Sigmoid colon (tissue), 7 donors: Measurements from ENCODE around the gene FBXO21. TPM values are rescaled to one million over a fixed set of nuclear protein-coding genes. Genes with fewer than 3 reads are reported as not detected.

Experiments used
- DNase-seq: peaks from one replicate; pipeline ENCODE4 v3.0.0-alpha.2; 2019
- H3K27ac ChIP-seq, 4 donors: fragments of 200-600 bp; sonication (generic); one replicate each; pipeline ENCODE4 v1.5.1; 2016 to 2019; ENCODE audit warnings: mild to moderate bottlenecking in 1 of 4
- H3K27me3 ChIP-seq, 3 donors: fragments of 200-600 bp; sonication (generic); one replicate each; pipeline ENCODE4 v1.5.1; 2019; ENCODE audit warnings: mild to moderate bottlenecking in 1 of 3
- H3K36me3 ChIP-seq, 4 donors: fragments of 200-600 bp; sonication (generic); one replicate each; pipeline ENCODE4 v1.5.1; 2016 to 2019
- H3K4me1 ChIP-seq, 4 donors: fragments of 200-600 bp; sonication (generic); one replicate each; pipeline ENCODE4 v1.5.1; 2017 to 2019
- H3K4me3 ChIP-seq, 4 donors: fragments of 200-600 bp; sonication (generic); one replicate each; pipeline ENCODE4 v1.5.1; 2017 to 2019; ENCODE audit warnings: mild to moderate bottlenecking in 2 of 4, moderate library complexity in 1 of 4
- H3K9me3 ChIP-seq, 4 donors: fragments of 200-600 bp in 3 of 4; sonication (generic) in 3 of 4; one replicate each; pipeline versions ENCODE4 v1.5.1 to v1.6.1; 2013 to 2019
- EP300 ChIP-seq, 4 donors: sonication (generic); formaldehyde crosslinking; IDR thresholded peaks; one replicate each; pipeline ENCODE4 v1.6.1; 2017; ENCODE audit warnings: antibody characterized with exemption in 4 of 4
- POLR2A ChIP-seq, 2 donors: fragments of 450-650 bp; IDR thresholded peaks; one replicate each; pipeline ENCODE4 v1.6.1; 2016; ENCODE audit warnings: antibody characterized with exemption in 2 of 2, mild to moderate bottlenecking in 2 of 2, moderate library complexity in 2 of 2
- POLR2AphosphoS5 ChIP-seq, 4 donors: sonication (generic); formaldehyde crosslinking; IDR thresholded peaks; one replicate each; pipeline ENCODE4 v1.6.1; 2017; ENCODE audit warnings: antibody characterized with exemption in 4 of 4
- WGBS, 2 donors: extraction: QIAGEN DNeasy Blood & Tissue Kit; methylation state at CpG; one replicate each; pipeline ENCODE4 v1.1.7; 2013; 5-methylcytosine and 5-hydroxymethylcytosine counted together
- intact Hi-C: fragments of 100-400 bp; cut with DNase I; formaldehyde crosslinking; loops from one replicate; pipeline ENCODE4 v1.15.1; 2023
- polyA plus RNA-seq, 3 donors: library from polyadenylated mRNA; stranded (reverse); fragments of 200-250 nt; gene quantifications; one replicate each; pipeline ENCODE4 v1.2.3, GENCODE V29; 2013
- total RNA-seq, 4 donors: library from RNA; depleted of rRNA; stranded (reverse); fragments of >200 nt; gene quantifications; one replicate each; pipeline ENCODE4 v1.1.0, GENCODE V29; 2016
- TF ChIP-seq, protein P1 (sequence below), 4 experiments: fragments of 450-650 bp in 3 of 4; fragments of 200-600 bp in 1 of 4; IDR thresholded peaks; one replicate each; pipeline ENCODE4 v1.5.1; 2016 to 2019; ENCODE audit warnings: antibody characterized with exemption in 4 of 4, mild to moderate bottlenecking in 3 of 4, moderate library complexity in 2 of 4
- donor health status: healthy with polysubstance abuse.
- donor health status: Bipolar disorder and iron deficiency.
- donor health status: healthy.

Gene FBXO21
- total and polyA plus RNA-seq, 7 donors = 6.6 to 134 (median 40.7) TPM

DNA sequence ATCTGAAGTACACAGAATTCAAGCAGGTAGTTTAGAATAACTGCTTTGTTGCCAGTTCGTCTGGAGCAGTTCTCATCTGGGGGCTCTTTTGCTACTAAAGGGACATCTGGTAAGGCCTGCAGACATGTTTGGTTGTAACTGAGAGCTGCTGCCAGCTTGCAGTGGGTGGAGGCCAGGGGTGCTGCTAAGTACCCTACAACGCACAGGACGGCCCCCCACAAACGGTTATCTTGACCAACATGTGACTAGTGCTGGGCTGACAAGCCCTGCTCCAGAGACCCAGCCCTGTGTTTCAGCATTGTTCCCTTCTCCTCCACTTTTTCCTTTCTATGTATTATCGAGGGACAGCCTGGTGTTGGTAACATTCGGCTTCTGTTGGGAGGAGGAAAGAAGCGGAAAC is 40.8 kb downstream of the FBXO21 start:
- Histone ChIP-seq H3K4me3 (no peak overlapping the region), H3K36me3 (peaks cover 1 to 63% (median 15%) of the 10 kb centered on the region in 4 donors), H3K4me1 (no peaks in the 10 kb centered on the region), H3K27me3 (no peaks in the 10 kb centered on the region), H3K27ac (no peak overlapping the region), H3K9me3 (no peaks in the 10 kb centered on the region)
- no peak for TF ChIP-seq EP300 (IDR thresholded peaks at IDR 0.05)
- TF ChIP-seq POLR2AphosphoS5 (IDR thresholded peaks at IDR 0.05) = no peak
- TF ChIP-seq, protein P1, sequence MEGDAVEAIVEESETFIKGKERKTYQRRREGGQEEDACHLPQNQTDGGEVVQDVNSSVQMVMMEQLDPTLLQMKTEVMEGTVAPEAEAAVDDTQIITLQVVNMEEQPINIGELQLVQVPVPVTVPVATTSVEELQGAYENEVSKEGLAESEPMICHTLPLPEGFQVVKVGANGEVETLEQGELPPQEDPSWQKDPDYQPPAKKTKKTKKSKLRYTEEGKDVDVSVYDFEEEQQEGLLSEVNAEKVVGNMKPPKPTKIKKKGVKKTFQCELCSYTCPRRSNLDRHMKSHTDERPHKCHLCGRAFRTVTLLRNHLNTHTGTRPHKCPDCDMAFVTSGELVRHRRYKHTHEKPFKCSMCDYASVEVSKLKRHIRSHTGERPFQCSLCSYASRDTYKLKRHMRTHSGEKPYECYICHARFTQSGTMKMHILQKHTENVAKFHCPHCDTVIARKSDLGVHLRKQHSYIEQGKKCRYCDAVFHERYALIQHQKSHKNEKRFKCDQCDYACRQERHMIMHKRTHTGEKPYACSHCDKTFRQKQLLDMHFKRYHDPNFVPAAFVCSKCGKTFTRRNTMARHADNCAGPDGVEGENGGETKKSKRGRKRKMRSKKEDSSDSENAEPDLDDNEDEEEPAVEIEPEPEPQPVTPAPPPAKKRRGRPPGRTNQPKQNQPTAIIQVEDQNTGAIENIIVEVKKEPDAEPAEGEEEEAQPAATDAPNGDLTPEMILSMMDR (IDR thresholded peaks at IDR 0.05) = no peak
- no peak for TF ChIP-seq POLR2A (IDR thresholded peaks at IDR 0.05)
- intact Hi-C loops = no loop called here
- DNase-seq = no peak
- 89 to 94% methylated on average over 7 of the region's 7 CpGs for WGBS, 2 donors

DNA sequence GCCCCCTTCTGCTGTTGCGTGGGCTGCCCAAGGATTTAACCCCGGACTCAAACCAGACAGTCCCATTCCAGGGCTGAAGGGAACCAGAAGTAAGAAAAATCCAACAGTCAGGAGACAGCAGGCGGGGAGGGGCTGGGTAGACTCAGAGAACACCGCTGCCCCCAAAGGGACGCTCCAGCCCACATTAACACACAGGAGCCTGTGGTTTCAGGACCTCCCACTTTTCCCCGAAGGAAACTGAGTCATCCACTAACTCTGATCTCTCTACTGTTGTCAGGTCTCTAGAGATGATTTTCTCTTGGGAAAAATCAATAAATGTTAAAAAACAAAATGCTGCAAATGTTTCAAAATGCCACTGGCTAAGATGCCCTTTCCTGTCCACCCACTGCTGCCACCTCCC is 41.6 kb downstream of the FBXO21 start:
- Histone ChIP-seq H3K4me3 (no peak overlapping the region), H3K9me3 (no peaks in the 10 kb centered on the region), H3K27me3 (no peaks in the 10 kb centered on the region), H3K36me3 (peaks cover 0 to 63% (median 12%) of the 10 kb centered on the region in 4 donors), H3K27ac (no peak overlapping the region), H3K4me1 (no peaks in the 10 kb centered on the region)
- WGBS, 2 donors = 89 to 92% methylated on average over 6 of the region's 6 CpGs
- no peak for TF ChIP-seq EP300 (IDR thresholded peaks at IDR 0.05)
- no peak for TF ChIP-seq POLR2AphosphoS5 (IDR thresholded peaks at IDR 0.05)
- TF ChIP-seq, protein P1 (IDR thresholded peaks at IDR 0.05) = no peak
- TF ChIP-seq POLR2A (IDR thresholded peaks at IDR 0.05) = no peak
- DNase-seq = no peak
- intact Hi-C loops = no loop called here

DNA sequence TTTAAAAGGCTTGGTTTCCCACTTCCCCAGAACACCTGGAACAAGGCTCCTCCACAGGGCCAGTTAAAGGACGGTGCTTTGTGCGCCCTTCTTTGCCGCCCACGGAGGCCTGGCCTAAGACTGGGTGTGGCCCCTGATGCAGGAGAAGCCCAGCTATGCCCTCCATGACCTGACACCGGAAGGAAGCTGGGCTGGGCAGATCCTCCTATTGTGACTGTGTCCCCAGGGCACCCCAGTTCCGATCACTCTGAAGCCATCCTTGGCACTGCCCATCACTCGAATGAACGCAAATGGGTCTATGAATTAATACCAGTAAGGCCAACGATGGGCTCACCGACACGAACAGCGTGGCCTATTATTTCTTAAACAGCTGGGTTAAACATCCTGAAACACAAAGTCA is 42.6 kb downstream of the FBXO21 start:
- no peak for TF ChIP-seq POLR2AphosphoS5 (IDR thresholded peaks at IDR 0.05)
- no peak for TF ChIP-seq POLR2A (IDR thresholded peaks at IDR 0.05)
- TF ChIP-seq EP300 (IDR thresholded peaks at IDR 0.05) = no peak
- TF ChIP-seq, protein P1 (IDR thresholded peaks at IDR 0.05) = no peak
- intact Hi-C loops = no loop called here
- H3K27me3 ChIP-seq = no peaks in the 10 kb centered on the region
- H3K4me3 ChIP-seq = no peak overlapping the region
- no peak for DNase-seq
- H3K36me3 ChIP-seq = peaks cover 0 to 63% (median 16%) of the 10 kb centered on the region in 4 donors
- no peak overlapping the region for H3K27ac ChIP-seq
- no peaks in the 10 kb centered on the region for H3K9me3 ChIP-seq
- H3K4me1 ChIP-seq = no peaks in the 10 kb centered on the region
- WGBS, 2 donors = 88 to 93% methylated on average over 12 of the region's 12 CpGs

- Histone ChIP-seq H3K36me3 (peaks cover 0 to 64% (median 16%) of the 10 kb centered on the region in 4 donors), H3K4me3 (no peak overlapping the region), H3K27ac (no peak overlapping the region), H3K27me3 (no peaks in the 10 kb centered on the region), H3K9me3 (no peaks in the 10 kb centered on the region), H3K4me1 (peaks cover 0 to 5% (median 3%) of the 10 kb centered on the region in 4 donors)
- no peak for DNase-seq
- intact Hi-C loops = no loop called here
- WGBS, 2 donors = 92 to 95% methylated on average over 13 of the region's 13 CpGs
- no peak for TF ChIP-seq EP300 (IDR thresholded peaks at IDR 0.05)
- no peak for TF ChIP-seq POLR2A (IDR thresholded peaks at IDR 0.05)
Measured at GRCh38 chr12:117145597-117146154, 44.6 kb downstream of the FBXO21 start.

- intact Hi-C loops = no loop called here
- H3K4me1 ChIP-seq = peaks cover 0 to 7% (median 5%) of the 10 kb centered on the region in 4 donors
- no peak for DNase-seq
- H3K27ac ChIP-seq = no peak overlapping the region
- H3K9me3 ChIP-seq = no peaks in the 10 kb centered on the region
- WGBS, 2 donors = 96% methylated on average over 15 of the region's 15 CpGs
- no peaks in the 10 kb centered on the region for H3K27me3 ChIP-seq
- no peak for TF ChIP-seq POLR2A (IDR thresholded peaks at IDR 0.05)
- H3K4me3 ChIP-seq = no peak overlapping the region
- H3K36me3 ChIP-seq = peaks cover 0 to 54% (median 14%) of the 10 kb centered on the region in 4 donors
Measured at GRCh38 chr12:117144599-117144998, 45.7 kb downstream of the FBXO21 start.
